Measurements from ENCODE around the gene ZNF692. TPM values are rescaled to one million over a fixed set of nuclear protein-coding genes. Genes with fewer than 3 reads are reported as not detected.

ZNF692 gene
- total RNA-seq, 1 donor from 2014 or later, result 5.7 TPM

GRCh38 chr1:248820041-248820585, 38.8 kb downstream of the ZNF692 start:
- no peaks in the 10 kb centered on the region for H3K9me3 ChIP-seq (ENCODE audit: control insufficient read depth in 3 of 3, low read length in 3 of 3)
- no peak overlapping the region for H3K27ac ChIP-seq (ENCODE audit: low read depth, low read length)
- H3K36me3 ChIP-seq (ENCODE audit: control insufficient read depth in 3 of 3, insufficient read depth in 3 of 3, low read length in 3 of 3), result peaks cover 35 to 52% (median 39%) of the 10 kb centered on the region in 3 donors
- peaks cover 56 to 61% (median 60%) of the 10 kb centered on the region in 3 donors for H3K4me1 ChIP-seq (ENCODE audit: control insufficient read depth in 3 of 3, insufficient read depth in 3 of 3, low read length in 3 of 3)
- no peaks in the 10 kb centered on the region for H3K27me3 ChIP-seq (ENCODE audit: control insufficient read depth in 3 of 3, insufficient read depth in 3 of 3, low read length in 3 of 3)
- no peak overlapping the region for H3K9ac ChIP-seq (ENCODE audit: low read depth in 1 of 3, low read length in 3 of 3)
- no peak overlapping the region for H3K4me3 ChIP-seq (ENCODE audit: low read length in 3 of 3)

- no peaks in the 10 kb centered on the region for H3K27me3 ChIP-seq (ENCODE audit: control insufficient read depth in 3 of 3, insufficient read depth in 3 of 3, low read length in 3 of 3)
- H3K9ac ChIP-seq (ENCODE audit: low read depth in 1 of 3, low read length in 3 of 3), result no peak overlapping the region
- H3K4me3 ChIP-seq (ENCODE audit: low read length in 3 of 3), result no peak overlapping the region
- H3K9me3 ChIP-seq (ENCODE audit: control insufficient read depth in 3 of 3, low read length in 3 of 3), result no peaks in the 10 kb centered on the region
- peaks cover 42 to 47% (median 46%) of the 10 kb centered on the region in 3 donors for H3K4me1 ChIP-seq (ENCODE audit: control insufficient read depth in 3 of 3, insufficient read depth in 3 of 3, low read length in 3 of 3)
- peaks cover 38 to 55% (median 48%) of the 10 kb centered on the region in 3 donors for H3K36me3 ChIP-seq (ENCODE audit: control insufficient read depth in 3 of 3, insufficient read depth in 3 of 3, low read length in 3 of 3)
- H3K27ac ChIP-seq (ENCODE audit: low read depth, low read length), result no peak overlapping the region
Measured at GRCh38 chr1:248818505-248819374, 40.1 kb downstream of the ZNF692 start.

GRCh38 chr1:248817065-248817464, 41.8 kb downstream of the ZNF692 start:
- Histone ChIP-seq H3K9me3 (ENCODE audit: control insufficient read depth in 3 of 3, low read length in 3 of 3) (no peaks in the 10 kb centered on the region), H3K36me3 (ENCODE audit: control insufficient read depth in 3 of 3, insufficient read depth in 3 of 3, low read length in 3 of 3) (peaks cover 52 to 70% (median 65%) of the 10 kb centered on the region in 3 donors), H3K27me3 (ENCODE audit: control insufficient read depth in 3 of 3, insufficient read depth in 3 of 3, low read length in 3 of 3) (no peaks in the 10 kb centered on the region), H3K27ac (ENCODE audit: low read depth, low read length) (no peak overlapping the region), H3K4me3 (ENCODE audit: low read length in 3 of 3) (no peak overlapping the region), H3K4me1 (ENCODE audit: control insufficient read depth in 3 of 3, insufficient read depth in 3 of 3, low read length in 3 of 3) (peaks cover 25 to 31% (median 30%) of the 10 kb centered on the region in 3 donors), H3K9ac (ENCODE audit: low read depth in 1 of 3, low read length in 3 of 3) (no peak overlapping the region)

GRCh38 chr1:248816042-248816851, 42.6 kb downstream of the ZNF692 start:
- Histone ChIP-seq H3K27ac (ENCODE audit: low read depth, low read length) (no peak overlapping the region), H3K27me3 (ENCODE audit: control insufficient read depth in 3 of 3, insufficient read depth in 3 of 3, low read length in 3 of 3) (no peaks in the 10 kb centered on the region), H3K4me1 (ENCODE audit: control insufficient read depth in 3 of 3, insufficient read depth in 3 of 3, low read length in 3 of 3) (peaks cover 17 to 22% (median 22%) of the 10 kb centered on the region in 3 donors), H3K9me3 (ENCODE audit: control insufficient read depth in 3 of 3, low read length in 3 of 3) (no peaks in the 10 kb centered on the region), H3K36me3 (ENCODE audit: control insufficient read depth in 3 of 3, insufficient read depth in 3 of 3, low read length in 3 of 3) (peaks cover 57 to 72% (median 72%) of the 10 kb centered on the region in 3 donors), H3K9ac (ENCODE audit: low read depth in 1 of 3, low read length in 3 of 3) (no peak overlapping the region), H3K4me3 (ENCODE audit: low read length in 3 of 3) (no peak overlapping the region)

- no peaks in the 10 kb centered on the region for H3K9me3 ChIP-seq (ENCODE audit: control insufficient read depth in 3 of 3, low read length in 3 of 3)
- H3K27ac ChIP-seq (ENCODE audit: low read depth, low read length), result no peak overlapping the region
- no peak overlapping the region for H3K4me3 ChIP-seq (ENCODE audit: low read length in 3 of 3)
- H3K4me1 ChIP-seq (ENCODE audit: control insufficient read depth in 3 of 3, insufficient read depth in 3 of 3, low read length in 3 of 3), result peaks cover 17 to 22% (median 22%) of the 10 kb centered on the region in 3 donors
- no peak overlapping the region for H3K9ac ChIP-seq (ENCODE audit: low read depth in 1 of 3, low read length in 3 of 3)
- peaks cover 57 to 71% (median 66%) of the 10 kb centered on the region in 3 donors for H3K36me3 ChIP-seq (ENCODE audit: control insufficient read depth in 3 of 3, insufficient read depth in 3 of 3, low read length in 3 of 3)
- H3K27me3 ChIP-seq (ENCODE audit: control insufficient read depth in 3 of 3, insufficient read depth in 3 of 3, low read length in 3 of 3), result no peaks in the 10 kb centered on the region
Measured at GRCh38 chr1:248815407-248816034, 43.4 kb downstream of the ZNF692 start.

- Histone ChIP-seq H3K27ac (ENCODE audit: low read depth, low read length) (no peak overlapping the region), H3K36me3 (ENCODE audit: control insufficient read depth in 3 of 3, insufficient read depth in 3 of 3, low read length in 3 of 3) (peaks cover 52 to 65% (median 60%) of the 10 kb centered on the region in 3 donors), H3K4me3 (ENCODE audit: low read length in 3 of 3) (no peak overlapping the region), H3K9me3 (ENCODE audit: control insufficient read depth in 3 of 3, low read length in 3 of 3) (no peaks in the 10 kb centered on the region), H3K27me3 (ENCODE audit: control insufficient read depth in 3 of 3, insufficient read depth in 3 of 3, low read length in 3 of 3) (no peaks in the 10 kb centered on the region), H3K9ac (ENCODE audit: low read depth in 1 of 3, low read length in 3 of 3) (no peak overlapping the region), H3K4me1 (ENCODE audit: control insufficient read depth in 3 of 3, insufficient read depth in 3 of 3, low read length in 3 of 3) (peaks cover 18 to 22% (median 19%) of the 10 kb centered on the region in 3 donors)
Measured at GRCh38 chr1:248814351-248814750, 44.5 kb downstream of the ZNF692 start.

- peaks cover 11 to 15% (median 12%) of the 10 kb centered on the region in 3 donors for H3K4me1 ChIP-seq (ENCODE audit: control insufficient read depth in 3 of 3, insufficient read depth in 3 of 3, low read length in 3 of 3)
- peaks cover 52 to 59% (median 57%) of the 10 kb centered on the region in 3 donors for H3K36me3 ChIP-seq (ENCODE audit: control insufficient read depth in 3 of 3, insufficient read depth in 3 of 3, low read length in 3 of 3)
- H3K4me3 ChIP-seq (ENCODE audit: low read length in 3 of 3), result no peak overlapping the region
Measured at GRCh38 chr1:248813546-248813945, 45.3 kb downstream of the ZNF692 start.

GRCh38 chr1:248812736-248813425, 46.0 kb downstream of the ZNF692 start:
- peaks cover 9 to 12% (median 10%) of the 10 kb centered on the region in 3 donors for H3K4me1 ChIP-seq (ENCODE audit: control insufficient read depth in 3 of 3, insufficient read depth in 3 of 3, low read length in 3 of 3)
- H3K9ac ChIP-seq (ENCODE audit: low read depth in 1 of 3, low read length in 3 of 3), result no peak overlapping the region
- no peak overlapping the region for H3K4me3 ChIP-seq (ENCODE audit: low read length in 3 of 3)
- H3K9me3 ChIP-seq (ENCODE audit: control insufficient read depth in 3 of 3, low read length in 3 of 3), result no peaks in the 10 kb centered on the region
- H3K27me3 ChIP-seq (ENCODE audit: control insufficient read depth in 3 of 3, insufficient read depth in 3 of 3, low read length in 3 of 3), result no peaks in the 10 kb centered on the region
- H3K27ac ChIP-seq (ENCODE audit: low read depth, low read length), result no peak overlapping the region
- peaks cover 52 to 59% (median 57%) of the 10 kb centered on the region in 3 donors for H3K36me3 ChIP-seq (ENCODE audit: control insufficient read depth in 3 of 3, insufficient read depth in 3 of 3, low read length in 3 of 3)

More at GRCh38 chr1:248813546-248813945, 45.3 kb downstream of the ZNF692 start:
- H3K9me3 ChIP-seq (ENCODE audit: control insufficient read depth in 3 of 3, low read length in 3 of 3), result no peaks in the 10 kb centered on the region
- no peak overlapping the region for H3K27ac ChIP-seq (ENCODE audit: low read depth, low read length)
- H3K9ac ChIP-seq (ENCODE audit: low read depth in 1 of 3, low read length in 3 of 3), result no peak overlapping the region
- H3K27me3 ChIP-seq (ENCODE audit: control insufficient read depth in 3 of 3, insufficient read depth in 3 of 3, low read length in 3 of 3), result no peaks in the 10 kb centered on the region
